K562 (cell line): ENCODE results near the gene GADD45GIP1. TPM values are rescaled to one million over a fixed set of nuclear protein-coding genes. Genes with fewer than 3 reads are reported as not detected.

Experiments used
- CBFB ChIP-seq: sonication (generic); formaldehyde crosslinking; IDR thresholded peaks from 2 replicates; pipeline ENCODE4 v1.4.0; 2020; ENCODE audit warnings: mild to moderate bottlenecking, missing genetic modification reagents
- CHD7 ChIP-seq: fragments of 200-600 bp; sonication (generic); IDR thresholded peaks from one replicate; pipeline ENCODE4 v1.6.1; 2012; ENCODE audit warnings: mild to moderate bottlenecking, low read depth, low read length, inconsistent platforms
- HCFC1 ChIP-seq: IDR thresholded peaks from 2 replicates; pipeline ENCODE4 v1.6.1; 2012; ENCODE audit warnings: low read depth, low read length, improper control_type of control experiment
- HDAC6 ChIP-seq: IDR thresholded peaks from 2 replicates; pipeline ENCODE4 v1.6.1; 2012; ENCODE audit warnings: low read depth, mild to moderate bottlenecking, control low read depth, inconsistent platforms, low read length, moderate library complexity
- KLF13 ChIP-seq: fragments of 450-650 bp; IDR thresholded peaks from 2 replicates; pipeline ENCODE4 v1.6.1; 2016; ENCODE audit warnings: missing genetic modification characterization, low read depth, mild to moderate bottlenecking, missing compliant biosample characterization, moderate library complexity, borderline replicate concordance
- LCOR ChIP-seq: sonication (generic); formaldehyde crosslinking; IDR thresholded peaks from 2 replicates; pipeline ENCODE4 v1.8.0; 2022; ENCODE audit warnings: mild to moderate bottlenecking, missing genetic modification reagents
- PRPF4 ChIP-seq: fragments of 200-400 bp; formaldehyde crosslinking; IDR thresholded peaks from one replicate; pipeline ENCODE4 v1.6.1; 2017; ENCODE audit warnings: low read length, low read depth, mild to moderate bottlenecking; ENCODE audit not compliant: insufficient read depth, poor library complexity, severe bottlenecking
- SETDB1 ChIP-seq: IDR thresholded peaks from one replicate; pipeline ENCODE4 v1.6.1; 2012; ENCODE audit warnings: low read length, control low read depth, inconsistent platforms
- THRAP3 ChIP-seq: fragments of 450-650 bp; IDR thresholded peaks from 2 replicates; pipeline ENCODE4 v1.6.1; 2016; ENCODE audit warnings: mild to moderate bottlenecking, inconsistent platforms, borderline replicate concordance
- ZBED1 ChIP-seq: IDR thresholded peaks from 2 replicates; pipeline ENCODE4 v1.6.1; 2014
- ZNF232 ChIP-seq: sonication (generic); formaldehyde crosslinking; IDR thresholded peaks from 2 replicates; pipeline ENCODE4 v1.8.0; 2022; ENCODE audit warnings: mild to moderate bottlenecking, missing genetic modification reagents
- polyA plus RNA-seq, 8 experiments: library from polyadenylated mRNA; depleted of rRNA in 4 of 8; stranded (reverse) in 5 of 8; unstranded in 3 of 8; fragments of >200 nt; fragmentation: Nextera tagmentation in 2 of 8; fragmentation: Illumina TruSeq in 1 of 8; extraction: Ambion mirVana in 2 of 8; extraction: Trizol in 1 of 8; gene quantifications; 2 replicates each; pipeline versions ENCODE4 v1.2.1 to v1.2.3, GENCODE V29; 2011 to 2014; ENCODE audit warnings: inconsistent platforms in 1 of 8, missing spikeins in 1 of 8
- total RNA-seq, 7 experiments: library from RNA; depleted of rRNA in 6 of 7; stranded (reverse); fragments of >200 nt in 6 of 7; fragmentation: Illumina TruSeq in 2 of 7; extraction: Trizol in 2 of 7; gene quantifications; 2 replicates each; pipeline versions ENCODE4 v1.2.1 to v1.2.3, GENCODE V29; 2011 to 2021; ENCODE audit warnings: low replicate concordance in 1 of 7
- TF ChIP-seq, protein P1 (sequence below): fragments of 450-650 bp; IDR thresholded peaks from 2 replicates; pipeline ENCODE4 v1.7.1; 2018; ENCODE audit warnings: mild to moderate bottlenecking, low read depth; ENCODE audit not compliant: partially characterized antibody
- TF ChIP-seq, protein P2 (sequence below), 2 experiments: fragments of 250-450 bp in 1 of 2; fragments of 450-650 bp in 1 of 2; sonication (Bioruptor Pico) in 1 of 2; IDR thresholded peaks; 2 replicates each; pipeline versions ENCODE4 v1.6.1 to v1.8.0; 2016 to 2021; ENCODE audit warnings: mild to moderate bottlenecking in 2 of 2, moderate library complexity in 2 of 2, missing compliant biosample characterization in 1 of 2, missing genetic modification characterization in 1 of 2

GADD45GIP1 gene
- total and polyA plus RNA-seq, 9 of the 15 experiments (the other 6 are each of a cell fraction or from before 2014, with no cell fraction given), result 5.1 to 161 (median 29.2) TPM

- peak; percentile 96 for TF ChIP-seq CBFB (CRISPR knock-in tag)
- TF ChIP-seq HDAC6, result peak; percentile 78; the same call in 1 of the 2 replicates
- peak; percentile 8; the same call in 1 of the 2 replicates for TF ChIP-seq THRAP3
- TF ChIP-seq, protein P1, sequence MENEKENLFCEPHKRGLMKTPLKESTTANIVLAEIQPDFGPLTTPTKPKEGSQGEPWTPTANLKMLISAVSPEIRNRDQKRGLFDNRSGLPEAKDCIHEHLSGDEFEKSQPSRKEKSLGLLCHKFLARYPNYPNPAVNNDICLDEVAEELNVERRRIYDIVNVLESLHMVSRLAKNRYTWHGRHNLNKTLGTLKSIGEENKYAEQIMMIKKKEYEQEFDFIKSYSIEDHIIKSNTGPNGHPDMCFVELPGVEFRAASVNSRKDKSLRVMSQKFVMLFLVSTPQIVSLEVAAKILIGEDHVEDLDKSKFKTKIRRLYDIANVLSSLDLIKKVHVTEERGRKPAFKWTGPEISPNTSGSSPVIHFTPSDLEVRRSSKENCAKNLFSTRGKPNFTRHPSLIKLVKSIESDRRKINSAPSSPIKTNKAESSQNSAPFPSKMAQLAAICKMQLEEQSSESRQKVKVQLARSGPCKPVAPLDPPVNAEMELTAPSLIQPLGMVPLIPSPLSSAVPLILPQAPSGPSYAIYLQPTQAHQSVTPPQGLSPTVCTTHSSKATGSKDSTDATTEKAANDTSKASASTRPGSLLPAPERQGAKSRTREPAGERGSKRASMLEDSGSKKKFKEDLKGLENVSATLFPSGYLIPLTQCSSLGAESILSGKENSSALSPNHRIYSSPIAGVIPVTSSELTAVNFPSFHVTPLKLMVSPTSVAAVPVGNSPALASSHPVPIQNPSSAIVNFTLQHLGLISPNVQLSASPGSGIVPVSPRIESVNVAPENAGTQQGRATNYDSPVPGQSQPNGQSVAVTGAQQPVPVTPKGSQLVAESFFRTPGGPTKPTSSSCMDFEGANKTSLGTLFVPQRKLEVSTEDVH, result peak; percentile 95
- TF ChIP-seq, protein P2, sequence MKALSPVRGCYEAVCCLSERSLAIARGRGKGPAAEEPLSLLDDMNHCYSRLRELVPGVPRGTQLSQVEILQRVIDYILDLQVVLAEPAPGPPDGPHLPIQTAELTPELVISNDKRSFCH (CRISPR knock-in tag; IDR thresholded peaks at IDR 0.05), result no peak
- TF ChIP-seq, protein P2 (tag; IDR thresholded peaks at IDR 0.05), result no peak
- TF ChIP-seq SETDB1, result peak; percentile 57
- TF ChIP-seq HCFC1, result peak; percentile 77
- TF ChIP-seq ZBED1, result peak; percentile 96; the same call in 1 of the 2 replicates
- TF ChIP-seq CHD7, result peak; percentile 64
- TF ChIP-seq ZNF232, result no peak
- TF ChIP-seq KLF13 (tag), result peak; percentile 84; the same call in 1 of the 2 replicates
- TF ChIP-seq LCOR, result no peak
- TF ChIP-seq PRPF4, result peak; percentile 76
These were observed 11.4 kb downstream of the GADD45GIP1 start, which contains the start of gene RAD23A (continued) for GRCh38 chr19:12945479-12946091.
